Measurements from ENCODE around the gene CRACR2A. TPM values are rescaled to one million over a fixed set of nuclear protein-coding genes. Genes with fewer than 3 reads are reported as not detected.

The CRACR2A gene
- total RNA-seq, 1 donor from 2014 or later, result 4.4 TPM

- DNase-seq (ENCODE audit: extremely low spot score in 2 of 2), result no peak
- intact Hi-C loops (cut with DNase I), result no loop called here
Measured at GRCh38 chr12:3603576-3603975, 149.3 kb downstream of the CRACR2A start.

GRCh38 chr12:3602488-3602887, 150.4 kb downstream of the CRACR2A start:
- H3K36me3 ChIP-seq, result no peaks in the 10 kb centered on the region
- no peaks in the 10 kb centered on the region for H3K27me3 ChIP-seq
- no peak for DNase-seq (ENCODE audit: extremely low spot score in 2 of 2)
- TF ChIP-seq CTCF (IDR thresholded peaks at IDR 0.05) (no peak), POLR2AphosphoS5 (IDR thresholded peaks at IDR 0.05; ENCODE audit: insufficient read depth in 1 of 2, low read depth in 1 of 2) (no peak), POLR2A (IDR thresholded peaks at IDR 0.05) (no peak)
- intact Hi-C loops (cut with DNase I), result no loop called here
- H3K4me1 ChIP-seq, result no peaks in the 10 kb centered on the region
- no peak overlapping the region for H3K4me3 ChIP-seq
- no peak overlapping the region for H3K27ac ChIP-seq
- H3K9me3 ChIP-seq, result no peaks in the 10 kb centered on the region

More at GRCh38 chr12:3603576-3603975, 149.3 kb downstream of the CRACR2A start:
- no peak overlapping the region for H3K4me3 ChIP-seq
- TF ChIP-seq POLR2AphosphoS5 (IDR thresholded peaks at IDR 0.05; ENCODE audit: insufficient read depth in 1 of 2, low read depth in 1 of 2) (no peak), POLR2A (IDR thresholded peaks at IDR 0.05) (no peak), CTCF (IDR thresholded peaks at IDR 0.05) (no peak)
- no peak overlapping the region for H3K27ac ChIP-seq
- H3K4me1 ChIP-seq, result no peaks in the 10 kb centered on the region
- H3K9me3 ChIP-seq, result no peaks in the 10 kb centered on the region
- no peaks in the 10 kb centered on the region for H3K36me3 ChIP-seq
- H3K27me3 ChIP-seq, result no peaks in the 10 kb centered on the region

- intact Hi-C loops (cut with DNase I), result no loop called here
- TF ChIP-seq POLR2A (IDR thresholded peaks at IDR 0.05) (no peak), POLR2AphosphoS5 (IDR thresholded peaks at IDR 0.05; ENCODE audit: insufficient read depth in 1 of 2, low read depth in 1 of 2) (no peak), CTCF (IDR thresholded peaks at IDR 0.05) (no peak)
- H3K4me3 ChIP-seq, result no peak overlapping the region
- no peaks in the 10 kb centered on the region for H3K9me3 ChIP-seq
- no peak overlapping the region for H3K27ac ChIP-seq
- no peaks in the 10 kb centered on the region for H3K27me3 ChIP-seq
- H3K4me1 ChIP-seq, result no peaks in the 10 kb centered on the region
- DNase-seq (ENCODE audit: extremely low spot score in 2 of 2), result no peak
- H3K36me3 ChIP-seq, result no peaks in the 10 kb centered on the region
Measured at GRCh38 chr12:3601461-3602150, 151.3 kb downstream of the CRACR2A start.

- no peak overlapping the region for H3K27ac ChIP-seq
- no peaks in the 10 kb centered on the region for H3K36me3 ChIP-seq
- intact Hi-C loops (cut with DNase I), result no loop called here
- no peak for DNase-seq (ENCODE audit: extremely low spot score in 2 of 2)
- TF ChIP-seq POLR2AphosphoS5 (IDR thresholded peaks at IDR 0.05; ENCODE audit: insufficient read depth in 1 of 2, low read depth in 1 of 2), result no peak
- TF ChIP-seq CTCF (IDR thresholded peaks at IDR 0.05), result no peak
- TF ChIP-seq POLR2A (IDR thresholded peaks at IDR 0.05), result no peak
- no peaks in the 10 kb centered on the region for H3K27me3 ChIP-seq
- H3K4me1 ChIP-seq, result no peaks in the 10 kb centered on the region
- H3K4me3 ChIP-seq, result no peak overlapping the region
- no peaks in the 10 kb centered on the region for H3K9me3 ChIP-seq
Measured at GRCh38 chr12:3600951-3601350, 152.0 kb downstream of the CRACR2A start.

- no peaks in the 10 kb centered on the region for H3K27me3 ChIP-seq
- no peaks in the 10 kb centered on the region for H3K4me1 ChIP-seq
- no peak for TF ChIP-seq POLR2AphosphoS5 (IDR thresholded peaks at IDR 0.05; ENCODE audit: insufficient read depth in 1 of 2, low read depth in 1 of 2)
- no peak for TF ChIP-seq POLR2A (IDR thresholded peaks at IDR 0.05)
- intact Hi-C loops (cut with DNase I), result no loop called here
- no peaks in the 10 kb centered on the region for H3K9me3 ChIP-seq
- no peaks in the 10 kb centered on the region for H3K36me3 ChIP-seq
- no peak for DNase-seq (ENCODE audit: extremely low spot score in 2 of 2)
- H3K4me3 ChIP-seq, result no peak overlapping the region
- H3K27ac ChIP-seq, result no peak overlapping the region
Measured at GRCh38 chr12:3600039-3600720, 152.7 kb downstream of the CRACR2A start.
